ENCODE results near the gene CSF2RB.

The CSF2RB gene

DNA sequence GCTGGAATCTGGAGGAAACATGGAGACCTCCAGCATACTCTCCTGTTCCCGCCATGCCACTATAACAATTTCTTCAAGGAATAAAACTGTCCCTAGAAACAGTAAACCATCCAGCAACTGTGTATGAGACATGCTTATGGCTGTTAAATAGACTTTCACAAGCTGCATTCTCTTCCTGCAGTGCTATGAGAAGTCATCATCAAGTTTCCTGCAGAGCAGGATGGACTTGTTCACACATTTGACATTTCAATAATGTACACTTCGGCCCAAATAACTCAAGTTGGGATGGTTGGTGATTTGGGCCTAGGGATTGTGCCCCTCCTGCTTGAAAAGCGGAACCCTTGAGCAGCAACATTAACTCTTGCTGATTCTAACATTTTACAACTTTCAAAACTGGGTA is 20.2 kb upstream of the CSF2RB start:
- DNase-seq (ENCODE audit: insufficient read length): no peak
- TF ChIP-seq POLR2AphosphoS5 (IDR thresholded peaks at IDR 0.05; ENCODE audit: low read depth, low read length) (no peak), TAF1 (IDR thresholded peaks at IDR 0.05; ENCODE audit: borderline replicate concordance, low read depth, low read length) (no peak), POLR2A (IDR thresholded peaks at IDR 0.05; ENCODE audit: low read depth, low read length) (no peak)
- no peak for FAIRE-seq

DNA sequence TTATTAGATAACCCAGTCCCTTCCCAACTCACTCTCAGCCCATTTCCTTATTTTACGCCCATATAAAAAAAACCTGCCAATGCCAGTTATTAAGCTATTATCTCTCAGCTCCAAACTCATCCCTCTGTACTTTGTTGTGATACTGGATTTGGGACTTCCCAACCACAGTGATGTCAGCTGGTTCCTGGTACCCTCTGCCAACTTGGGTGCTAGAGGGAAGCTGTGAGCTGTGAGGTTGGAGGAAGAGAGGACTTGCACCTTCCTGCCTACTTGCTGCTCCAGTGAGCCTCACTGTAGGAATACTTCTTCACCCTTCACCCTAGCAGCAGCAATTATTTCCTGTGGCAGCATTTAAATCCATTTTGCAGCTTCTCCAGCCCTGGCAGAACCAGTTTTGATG is 19.2 kb upstream of the CSF2RB start:
- DNase-seq (ENCODE audit: insufficient read length) (no peak), FAIRE-seq (no peak)
- TF ChIP-seq POLR2A (IDR thresholded peaks at IDR 0.05; ENCODE audit: low read depth, low read length): no peak
- no peak for TF ChIP-seq TAF1 (IDR thresholded peaks at IDR 0.05; ENCODE audit: borderline replicate concordance, low read depth, low read length)
- TF ChIP-seq POLR2AphosphoS5 (IDR thresholded peaks at IDR 0.05; ENCODE audit: low read depth, low read length): no peak

DNA sequence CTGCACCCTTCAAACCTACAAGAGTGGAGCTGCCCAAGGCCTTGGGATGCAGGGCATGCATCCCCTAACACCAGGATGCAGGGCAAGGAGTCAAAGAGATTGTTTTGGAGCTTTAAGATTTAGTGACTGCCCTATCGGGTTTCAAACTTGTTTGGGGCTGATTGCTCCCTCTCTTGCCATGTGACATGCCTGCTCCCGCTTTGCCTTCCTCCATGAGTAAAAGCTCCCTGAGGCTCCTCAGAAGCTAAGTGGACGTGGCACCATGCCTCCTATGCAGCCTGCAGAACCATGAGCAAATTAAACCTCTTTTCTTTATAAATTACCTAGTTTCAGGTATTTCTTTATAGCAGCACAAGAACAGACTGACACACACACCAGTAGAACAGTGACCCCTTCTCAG is 15.8 kb upstream of the CSF2RB start:
- TF ChIP-seq TAF1 (IDR thresholded peaks at IDR 0.05; ENCODE audit: borderline replicate concordance, low read depth, low read length) (no peak), POLR2A (IDR thresholded peaks at IDR 0.05; ENCODE audit: low read depth, low read length) (no peak), POLR2AphosphoS5 (IDR thresholded peaks at IDR 0.05; ENCODE audit: low read depth, low read length) (no peak)
- FAIRE-seq: no peak

DNA sequence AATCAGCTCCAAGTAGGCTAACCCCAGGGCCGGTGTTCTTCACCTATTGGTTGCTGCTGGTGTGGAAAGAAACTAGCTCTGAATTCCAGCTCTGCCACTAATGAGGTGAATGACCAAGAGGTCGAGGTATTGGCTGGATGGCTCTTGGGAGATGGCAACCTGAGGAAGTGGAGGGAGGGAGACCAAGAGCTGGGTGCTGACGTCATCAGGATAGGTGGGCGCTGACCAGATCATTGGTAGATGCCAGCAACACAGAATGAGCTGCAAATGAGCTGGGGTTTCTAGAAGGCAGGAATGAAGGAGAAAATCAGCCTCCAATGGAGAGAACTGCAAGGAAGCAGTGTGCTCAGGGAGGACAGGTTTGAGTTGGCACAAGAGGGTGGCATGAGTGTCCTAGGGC is 14.7 kb upstream of the CSF2RB start:
- no peak for DNase-seq (ENCODE audit: insufficient read length)
- no peak for FAIRE-seq
- no peak for TF ChIP-seq POLR2A (IDR thresholded peaks at IDR 0.05; ENCODE audit: low read depth, low read length)
- TF ChIP-seq TAF1 (IDR thresholded peaks at IDR 0.05; ENCODE audit: borderline replicate concordance, low read depth, low read length): no peak
- TF ChIP-seq POLR2AphosphoS5 (IDR thresholded peaks at IDR 0.05; ENCODE audit: low read depth, low read length): no peak

More for the DNA sequence above, 15.8 kb upstream of the CSF2RB start:
- DNase-seq (ENCODE audit: insufficient read length): no peak

DNA sequence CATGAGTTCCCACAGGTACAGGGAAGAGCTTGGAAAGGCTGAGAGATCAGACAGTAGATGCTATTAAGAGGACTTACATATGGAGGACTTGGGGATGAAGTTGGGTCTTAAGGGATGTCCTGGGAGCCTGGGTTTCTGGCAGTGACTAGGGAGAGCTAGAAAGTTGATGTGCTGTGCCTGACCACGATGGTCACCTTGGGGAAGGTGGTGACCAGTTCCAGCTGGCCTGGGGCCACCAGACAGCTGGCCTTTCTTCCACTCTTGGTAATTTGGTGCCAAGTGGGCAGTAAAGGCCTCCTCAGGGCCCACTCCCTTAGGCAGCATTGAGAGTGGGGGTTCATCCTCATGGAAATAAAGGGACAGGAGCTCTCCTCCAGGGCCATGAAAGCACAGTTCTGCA is 13.9 kb upstream of the CSF2RB start:
- TF ChIP-seq POLR2AphosphoS5 (IDR thresholded peaks at IDR 0.05; ENCODE audit: low read depth, low read length) (no peak), TAF1 (IDR thresholded peaks at IDR 0.05; ENCODE audit: borderline replicate concordance, low read depth, low read length) (no peak), POLR2A (IDR thresholded peaks at IDR 0.05; ENCODE audit: low read depth, low read length) (no peak)
- FAIRE-seq (peak; percentile 38), DNase-seq (ENCODE audit: insufficient read length) (no peak)

DNA sequence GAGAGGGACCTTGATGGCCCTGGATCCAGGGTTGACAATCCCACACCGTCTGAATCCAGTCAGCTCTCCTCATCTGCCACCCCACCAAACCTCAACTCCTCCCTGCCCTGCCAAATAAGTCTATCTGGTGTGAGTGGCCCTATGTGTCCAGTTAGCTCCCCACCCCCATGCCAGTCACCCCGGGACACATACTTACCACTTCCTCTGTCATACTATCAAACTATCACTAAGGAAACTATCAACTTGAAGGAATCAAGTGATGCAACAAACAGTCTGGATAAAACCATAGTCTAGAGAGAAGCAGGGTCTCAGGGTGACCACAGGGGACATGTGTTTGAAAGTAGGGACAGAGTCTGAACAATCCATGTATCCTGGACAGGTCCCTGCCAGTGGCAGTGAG is 13.2 kb upstream of the CSF2RB start:
- TF ChIP-seq POLR2A (IDR thresholded peaks at IDR 0.05; ENCODE audit: low read depth, low read length): no peak
- TF ChIP-seq POLR2AphosphoS5 (IDR thresholded peaks at IDR 0.05; ENCODE audit: low read depth, low read length): no peak
- no peak for TF ChIP-seq TAF1 (IDR thresholded peaks at IDR 0.05; ENCODE audit: borderline replicate concordance, low read depth, low read length)
- peak; percentile 69 for FAIRE-seq
- DNase-seq (ENCODE audit: insufficient read length): no peak

DNA sequence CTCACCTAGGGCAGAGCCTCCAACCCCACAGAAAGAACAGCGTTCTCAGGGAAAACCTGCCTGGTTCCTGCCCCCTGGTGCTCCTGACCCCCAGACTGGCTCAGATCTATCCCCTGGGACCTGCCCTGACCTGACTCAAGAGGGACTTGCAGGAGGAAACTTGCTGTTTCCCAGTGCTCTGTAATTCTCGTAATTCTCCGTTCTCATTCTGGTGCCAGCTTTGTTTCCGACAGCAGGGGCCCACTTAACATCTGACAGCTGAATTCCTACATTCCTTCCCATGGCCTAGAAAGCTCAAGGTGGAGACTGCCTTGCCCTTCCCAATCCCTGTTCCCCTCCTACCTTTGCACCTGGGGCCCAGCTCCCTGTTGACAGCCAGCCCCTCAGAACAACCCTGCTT is 12.5 kb upstream of the CSF2RB start:
- DNase-seq (ENCODE audit: insufficient read length) (no peak), FAIRE-seq (no peak)
- TF ChIP-seq POLR2A (IDR thresholded peaks at IDR 0.05; ENCODE audit: low read depth, low read length): no peak
- TF ChIP-seq POLR2AphosphoS5 (IDR thresholded peaks at IDR 0.05; ENCODE audit: low read depth, low read length): no peak
- TF ChIP-seq TAF1 (IDR thresholded peaks at IDR 0.05; ENCODE audit: borderline replicate concordance, low read depth, low read length): no peak

DNA sequence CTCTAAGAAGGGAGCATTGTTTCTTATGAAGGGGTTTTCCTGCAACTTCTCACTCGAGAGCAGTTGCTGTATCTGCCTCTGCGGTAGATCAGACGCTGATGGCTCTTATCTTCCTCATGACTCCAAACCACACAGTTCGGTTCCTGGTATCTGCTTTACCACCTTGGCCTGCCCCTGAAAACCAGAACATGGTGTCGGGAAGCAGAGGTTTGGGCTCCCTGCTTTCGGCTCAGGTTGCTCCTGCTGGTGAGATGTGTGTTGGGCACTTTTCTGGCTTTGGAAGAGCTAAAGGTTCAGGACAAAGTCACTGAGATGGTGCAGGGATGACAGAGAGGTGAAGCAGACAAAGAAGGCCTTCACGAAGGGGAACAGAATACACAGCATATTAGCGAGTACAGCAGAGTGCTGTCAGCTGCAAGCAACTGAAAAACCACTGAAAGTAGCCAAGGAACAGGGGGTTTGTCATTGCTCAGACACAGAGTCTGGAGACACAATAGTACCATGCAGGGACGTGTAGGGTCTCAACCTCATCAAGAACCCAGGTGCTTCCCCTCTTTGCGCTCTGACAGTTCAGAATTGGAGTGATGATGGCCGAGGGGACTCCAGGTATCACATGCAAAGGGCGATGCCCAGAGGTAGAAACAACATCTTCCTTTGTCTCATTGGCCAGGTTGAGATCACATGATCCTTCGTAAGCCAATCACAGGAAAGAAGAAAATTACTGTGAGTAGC is 11.9 kb upstream of the CSF2RB start:
- peak; percentile 97 for FAIRE-seq
- DNase-seq (ENCODE audit: insufficient read length): peak; percentile 58
- TF ChIP-seq POLR2AphosphoS5 (IDR thresholded peaks at IDR 0.05; ENCODE audit: low read depth, low read length) (peak; percentile 64; the same call in 1 of the 2 replicates), POLR2A (IDR thresholded peaks at IDR 0.05; ENCODE audit: low read depth, low read length) (peak; percentile 58; the same call in 1 of the 2 replicates), TAF1 (IDR thresholded peaks at IDR 0.05; ENCODE audit: borderline replicate concordance, low read depth, low read length) (no peak)

DNA sequence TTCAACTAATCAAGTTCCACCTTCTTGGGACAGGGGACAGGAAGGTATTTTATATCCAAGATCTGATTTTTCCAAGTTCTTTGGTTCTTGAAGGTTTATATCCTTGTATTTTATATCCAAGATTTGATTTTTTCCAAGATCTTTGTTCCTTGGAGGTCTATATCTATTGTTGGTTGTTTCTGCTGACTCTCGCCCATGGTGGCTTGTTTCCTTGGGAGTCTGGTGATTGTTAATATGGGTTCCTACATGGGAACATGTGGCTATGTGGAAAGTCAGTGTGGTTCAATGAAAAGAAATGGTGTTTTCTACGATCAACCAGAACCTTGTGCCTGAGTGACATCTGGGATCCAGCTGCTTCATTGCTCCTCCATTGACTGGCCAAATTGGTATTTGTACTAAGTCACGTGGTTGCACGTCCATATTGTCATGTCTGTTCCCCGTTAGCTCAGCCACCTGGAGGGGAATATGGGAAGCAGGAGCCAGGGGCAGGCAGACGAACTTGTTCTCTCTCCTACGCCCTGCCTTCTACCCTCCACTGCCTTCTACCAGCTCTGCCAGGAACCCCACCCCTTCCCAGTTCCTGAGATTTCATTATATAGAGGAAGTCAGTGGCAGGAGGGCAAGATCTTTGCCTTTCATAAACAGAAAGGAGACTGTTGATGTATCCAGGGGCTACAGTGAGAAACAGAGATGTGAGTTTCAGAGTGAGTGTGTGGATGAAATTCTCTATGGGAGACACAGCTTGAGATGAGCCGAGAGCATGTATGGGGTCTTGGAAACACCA is 11.1 kb upstream of the CSF2RB start:
- TF ChIP-seq TAF1 (IDR thresholded peaks at IDR 0.05; ENCODE audit: borderline replicate concordance, low read depth, low read length) (no peak), POLR2AphosphoS5 (IDR thresholded peaks at IDR 0.05; ENCODE audit: low read depth, low read length) (no peak), POLR2A (IDR thresholded peaks at IDR 0.05; ENCODE audit: low read depth, low read length) (no peak)
- DNase-seq (ENCODE audit: insufficient read length) (no peak), FAIRE-seq (no peak)

DNA sequence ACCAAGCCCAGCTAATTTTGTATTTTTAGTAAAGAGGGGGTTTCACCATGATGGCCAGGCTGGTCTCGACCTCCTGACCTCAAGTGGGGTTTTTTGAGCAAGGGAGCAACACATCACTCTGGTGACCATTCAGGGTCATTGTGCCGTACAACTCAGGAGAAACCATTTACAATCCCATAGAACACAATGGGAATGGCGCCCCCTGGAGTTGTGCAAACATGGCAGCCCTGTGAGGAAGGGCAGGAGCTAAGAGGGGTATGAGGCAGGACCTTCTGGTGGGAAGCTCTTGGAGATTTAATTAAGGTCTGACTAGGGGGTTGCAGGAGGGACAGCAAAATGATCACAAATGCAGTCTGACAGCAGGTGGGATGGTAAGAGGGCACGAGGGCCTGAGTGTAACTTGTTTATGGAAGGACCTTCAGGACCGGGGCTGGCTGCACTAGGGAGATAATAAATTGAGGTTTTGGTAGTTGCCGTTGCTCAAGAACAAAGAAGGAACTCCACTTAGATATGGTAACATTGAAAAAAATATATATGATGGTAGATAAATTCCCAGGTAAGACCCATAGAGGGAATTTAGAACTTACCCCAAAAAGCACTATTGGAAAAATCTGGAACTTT is 9.1 kb upstream of the CSF2RB start:
- TF ChIP-seq POLR2A (IDR thresholded peaks at IDR 0.05; ENCODE audit: low read depth, low read length) (no peak), POLR2AphosphoS5 (IDR thresholded peaks at IDR 0.05; ENCODE audit: low read depth, low read length) (no peak)
- peak; percentile 70 for FAIRE-seq

More for the DNA sequence above, 9.1 kb upstream of the CSF2RB start:
- DNase-seq (ENCODE audit: insufficient read length): no peak

All from GM12892 (cell line).